Measurements from ENCODE around the gene PLCB3. TPM values are rescaled to one million over a fixed set of nuclear protein-coding genes. Genes with fewer than 3 reads are reported as not detected.

Gene PLCB3
- total and polyA plus RNA-seq, 10 of the 15 experiments (the other 5 are each of a cell fraction or from before 2014, with no cell fraction given): 0.03 to 10.3 (median 3.3) TPM

GRCh38 chr11:64246871-64247728, 4.2 kb upstream of the PLCB3 start, which contains the start of gene PPP1R14B:
PPP1R14B (minus strand) TSS chr11:64246943; CDS start chr11:64246673, 270 bp downstream.
- peak within 1 kb of the TSS; percentile 92 for H3K9ac ChIP-seq (ENCODE audit: control insufficient read depth, insufficient read depth, low read length)
- H3K9me3 ChIP-seq (replicated peaks; ENCODE audit: control insufficient read depth, insufficient read depth, low read length): no peaks in the 10 kb centered on the region
- H3K27ac ChIP-seq (ENCODE audit: control insufficient read depth, insufficient read depth): peak within 1 kb of the TSS; percentile 90
- POLR2A ChIA-PET: interaction anchor here (0.6 to 7.4 kb wide), 6 partner anchors 13 to 57 kb away, joined by 4 to 82 read pairs (median 38); partner anchors contain the start of genes DNAJC4, FERMT3, NUDT22 and TRPT1
- RAD21 ChIA-PET (ENCODE audit: unreplicated experiment): interaction anchor here (1.2 to 8.6 kb wide), 4 partner anchors 10 to 57 kb away, joined by 3 to 104 read pairs (median 10); partner anchors contain the start of gene FERMT3
- H3K79me2 ChIP-seq (ENCODE audit: control insufficient read depth, insufficient read depth, low read length): peaks cover 33% of the 10 kb centered on the region
- H3K4me3 ChIP-seq: peak within 1 kb of the TSS; percentile 91
- peaks cover 0 to 10% of the 10 kb centered on the region in 2 experiments; a peak in 2 of 4 replicates for H3K36me3 ChIP-seq (ENCODE audit: control insufficient read depth in 2 of 2, insufficient read depth in 2 of 2, low read length in 1 of 2)
- BruUV-seq (replicated peaks): no TSS peak
- peak; percentile 75 for ATAC-seq
- no peaks in the 10 kb centered on the region for H4K20me1 ChIP-seq (ENCODE audit: control insufficient read depth, insufficient read depth)
- in situ Hi-C loops (cut with MboI) (loop anchor here (25.0 kb wide), 1 partner anchor 1615 kb away; the partner anchor contains the start of genes CFL1, EFEMP2 and MUS81), intact Hi-C loops (cut with micrococcal nuclease; ENCODE audit: unreplicated experiment) (no loop called here)
- SMC1A ChIA-PET (ENCODE audit: uncharacterized antibody, unreplicated experiment): interaction anchor here (1.0 to 2.0 kb wide), 4 partner anchors 23 to 43 kb away, joined by 3 to 7 read pairs (median 4); partner anchors contain the start of gene FERMT3
- H3K4me2 ChIP-seq (ENCODE audit: control insufficient read depth, insufficient read depth): peak within 1 kb of the TSS; percentile 98
- H2AFZ ChIP-seq (ENCODE audit: control insufficient read depth, low read depth, low read length): peak within 1 kb of the TSS; percentile 94
- 2% methylated on average over 44 of the region's 74 CpGs for WGBS (ENCODE audit: insufficient coverage, insufficient replicate concordance, low lambda C conversion rate, missing lambda C conversion rate)
- H3K27me3 ChIP-seq (replicated peaks in 1 of 2; ENCODE audit: control insufficient read depth in 2 of 2, insufficient read depth in 2 of 2, low read length in 1 of 2): no peaks in the 10 kb centered on the region
- H3K4me1 ChIP-seq (ENCODE audit: control insufficient read depth, insufficient read depth, low read length): peaks cover 17% of the 10 kb centered on the region
- CTCF ChIA-PET: interaction anchor here (0.8 to 6.2 kb wide), 5 partner anchors 24 to 57 kb away, joined by 3 to 66 read pairs (median 5); partner anchors contain the start of genes CATSPERZ and FERMT3
- FAIRE-seq: no peak
- DNase-seq (ENCODE audit: low read depth, low spot score): no peak
- no peak for TF ChIP-seq GABPA (IDR thresholded peaks at IDR 0.05; ENCODE audit: low read depth)
- TF ChIP-seq IRF4 (IDR thresholded peaks at IDR 0.05; ENCODE audit: low read depth, low read length): no peak
- TF ChIP-seq SUZ12 (IDR thresholded peaks at IDR 0.05; ENCODE audit: unreplicated experiment): no peak
- TF ChIP-seq HDGF (IDR thresholded peaks at IDR 0.05): peak; percentile 66; the same call in 1 of the 2 replicates
- TF ChIP-seq FOXM1 (IDR thresholded peaks at IDR 0.05; ENCODE audit: low read depth, low read length): no peak
- no peak for TF ChIP-seq ZBTB33 (IDR thresholded peaks at IDR 0.05)
- TF ChIP-seq MTA2 (IDR thresholded peaks at IDR 0.05; ENCODE audit: low read depth): no peak
- no peak for TF ChIP-seq CBX3 (IDR thresholded peaks at IDR 0.05; ENCODE audit: borderline replicate concordance, low read depth)
- TF ChIP-seq CHD2 (IDR thresholded peaks at IDR 0.05; ENCODE audit: borderline replicate concordance, low read depth, low read length): peak; percentile 90
- TF ChIP-seq RB1 (IDR thresholded peaks at IDR 0.05; ENCODE audit: borderline replicate concordance): 0 out of 2 replicates have a peak, but pooled peaks have one; percentile 18
- TF ChIP-seq STAT1 (conservative IDR thresholded peaks at IDR 0.05): 0 out of 2 replicates have a peak, but pooled peaks have one; percentile 48
- no peak for TF ChIP-seq MAX (IDR thresholded peaks at IDR 0.05; ENCODE audit: low read depth, low read length)
- TF ChIP-seq WRNIP1 (IDR thresholded peaks at IDR 0.05; ENCODE audit: borderline replicate concordance, low read depth, low read length): no peak
- no peak for TF ChIP-seq CUX1 (IDR thresholded peaks at IDR 0.05; ENCODE audit: insufficient replicate concordance, low read depth, low read length)
- TF ChIP-seq POLR2AphosphoS5 (IDR thresholded peaks at IDR 0.05; ENCODE audit: low read length): no peak
- TF ChIP-seq NFIC (IDR thresholded peaks at IDR 0.05; ENCODE audit: low read depth, low read length): no peak
